Measurements from ENCODE around the gene IL20RB.
"Not testable (repeated sequence)": the region's sequence is repeated elsewhere in the genome, so short reads cannot be mapped to it uniquely, and the experiment has no call there.

IL20RB gene

DNA sequence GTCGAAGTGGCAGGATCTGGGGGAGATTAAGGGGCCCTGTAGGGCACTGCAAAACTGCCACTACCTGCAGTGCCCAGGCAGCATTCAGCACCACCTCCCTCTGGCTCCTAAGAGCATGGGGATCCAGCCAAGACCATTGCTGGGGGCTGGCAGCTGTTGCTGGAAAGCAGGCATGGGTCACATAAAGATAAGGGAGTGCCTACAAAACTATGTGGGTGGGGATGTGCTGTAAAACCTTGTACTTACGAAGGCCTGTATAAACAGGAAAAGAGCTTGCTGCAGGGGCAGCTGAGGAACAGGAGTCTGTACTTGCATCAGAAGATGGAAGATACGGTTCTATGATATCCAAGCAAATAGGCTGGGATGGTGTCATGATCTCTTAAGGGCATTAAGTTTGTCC lies 27.1 kb downstream of the IL20RB start:
- DNase-seq (ENCODE audit: extremely low read depth in 1 of 2, low read depth in 1 of 2) = no peak

DNA sequence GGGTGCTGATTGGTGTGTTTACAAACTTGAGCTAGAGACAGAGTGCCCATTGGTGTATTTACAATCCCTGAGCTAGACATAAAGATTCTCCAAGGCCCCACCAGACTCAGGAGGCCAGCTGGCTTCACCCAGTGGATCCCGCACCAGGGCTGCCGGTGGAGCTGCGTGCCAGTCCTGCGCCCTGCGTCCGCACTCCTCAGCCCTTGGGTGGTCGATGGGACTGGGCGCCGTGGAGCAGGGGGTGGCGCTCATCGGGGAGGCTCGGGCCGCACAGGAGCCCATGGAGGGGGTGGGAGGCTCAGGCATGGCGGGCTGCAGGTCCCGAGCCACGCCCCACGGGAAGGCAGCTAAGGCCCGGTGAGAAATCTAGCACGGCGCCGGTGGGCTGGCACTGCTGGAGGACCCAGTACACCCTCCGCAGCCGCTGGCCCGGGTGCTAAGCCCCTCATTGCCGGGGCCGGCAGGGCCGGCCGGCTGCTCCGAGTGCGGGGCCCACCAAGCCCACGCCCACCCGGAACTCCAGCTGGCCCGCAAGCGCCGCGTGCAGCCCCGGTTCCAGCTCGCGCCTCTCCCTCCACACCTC lies 29.7 kb downstream of the IL20RB start:
- not testable (repeated sequence) for DNase-seq (ENCODE audit: extremely low read depth in 1 of 2, low read depth in 1 of 2)

DNA sequence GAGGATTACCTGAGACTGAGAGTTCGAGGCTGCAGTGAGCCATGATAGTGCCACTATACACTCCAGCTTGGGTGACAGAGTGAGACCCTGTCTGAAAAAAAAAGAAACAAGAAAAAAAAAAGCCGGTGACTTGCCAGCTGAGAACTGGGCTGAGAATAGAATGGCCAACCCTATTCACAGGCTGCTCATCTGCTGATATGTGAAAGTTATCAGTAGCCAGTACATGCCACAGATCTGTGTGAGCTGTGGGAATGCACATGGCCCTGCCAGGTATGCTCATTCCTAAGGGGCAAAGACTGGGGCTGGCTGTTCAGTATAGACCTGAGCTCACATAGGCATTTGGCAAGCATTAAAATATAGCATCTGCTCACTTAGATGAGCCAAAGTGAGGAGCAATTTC lies 30.9 kb downstream of the IL20RB start:
- no peak for DNase-seq (ENCODE audit: extremely low read depth in 1 of 2, low read depth in 1 of 2)

DNA sequence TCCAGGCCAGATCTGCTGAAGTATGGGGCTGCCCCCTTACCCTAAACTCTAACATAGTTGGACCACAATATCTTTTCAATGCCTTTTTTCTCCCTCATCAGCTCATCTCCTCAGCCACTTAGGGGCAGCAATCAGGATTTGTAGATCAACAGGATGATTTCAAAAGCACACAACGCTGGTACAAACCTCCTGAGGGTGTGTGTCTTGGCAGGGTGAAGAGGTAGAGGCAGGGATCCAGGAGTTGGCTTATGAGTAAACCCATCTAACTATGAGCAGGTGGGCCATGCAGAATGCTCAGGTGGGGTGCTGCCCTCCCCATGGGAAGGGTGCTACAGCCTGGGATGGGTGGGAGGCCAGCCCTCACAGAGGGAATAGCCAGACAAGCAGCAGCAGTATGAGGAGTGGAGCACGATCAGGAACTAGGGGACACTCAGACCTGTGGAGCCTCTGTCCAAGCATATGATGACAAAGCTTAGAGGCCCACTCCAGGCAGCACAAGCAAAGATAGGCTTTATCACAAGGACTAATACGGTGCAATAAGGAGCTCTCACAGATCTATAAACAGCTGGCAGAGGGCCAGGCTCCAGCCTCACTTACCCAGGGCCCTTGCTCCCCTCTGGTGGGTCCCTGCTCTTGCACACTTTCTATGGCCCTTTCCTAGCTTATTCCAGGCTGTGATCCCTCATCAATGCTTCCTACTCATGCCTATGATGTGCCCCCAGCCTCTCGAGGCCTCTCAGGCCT lies 32.2 kb downstream of the IL20RB start:
- DNase-seq (ENCODE audit: extremely low read depth in 1 of 2, low read depth in 1 of 2) = no peak

DNA sequence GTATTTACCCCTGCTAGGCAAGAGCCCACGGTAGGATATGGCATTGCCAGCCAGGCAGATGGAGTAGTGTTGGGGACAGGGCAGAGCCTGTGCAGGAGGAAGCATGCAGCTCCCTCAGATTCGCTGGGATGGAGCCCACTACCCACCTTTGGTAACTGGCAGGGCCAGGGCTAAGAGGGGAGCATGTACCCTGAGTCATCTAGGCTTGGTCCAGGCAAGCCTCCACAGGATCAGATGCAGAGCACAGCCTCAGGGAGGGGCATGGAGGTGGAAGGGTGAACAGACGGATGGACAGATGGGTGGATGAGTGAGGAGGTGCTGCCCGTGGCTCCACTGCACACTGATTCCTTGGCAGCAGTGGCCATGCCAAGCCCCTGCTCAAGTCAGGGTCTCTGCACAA lies 33.0 kb downstream of the IL20RB start:
- DNase-seq (ENCODE audit: extremely low read depth in 1 of 2, low read depth in 1 of 2) = no peak

DNA sequence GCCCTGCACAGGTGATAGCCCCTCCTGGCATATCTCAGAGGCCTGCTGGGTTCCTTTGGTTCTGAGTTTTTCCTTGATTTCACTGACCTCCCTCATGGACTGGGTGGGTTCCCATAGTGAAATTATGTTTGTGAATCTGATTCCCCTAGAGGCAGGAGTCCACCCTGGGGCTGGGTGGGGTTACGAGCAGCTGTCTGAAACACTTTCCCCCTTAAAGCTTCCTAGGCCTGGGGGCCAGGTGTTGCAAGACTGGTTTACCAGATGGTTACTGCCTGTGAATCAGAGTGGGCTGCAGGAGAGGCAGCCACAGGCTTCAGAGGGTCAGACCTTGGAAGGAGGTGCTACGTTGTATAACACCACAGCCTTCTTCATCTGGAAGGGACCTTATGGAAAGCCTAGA lies 34.3 kb downstream of the IL20RB start:
- DNase-seq (ENCODE audit: extremely low read depth in 1 of 2, low read depth in 1 of 2) = no peak

DNA sequence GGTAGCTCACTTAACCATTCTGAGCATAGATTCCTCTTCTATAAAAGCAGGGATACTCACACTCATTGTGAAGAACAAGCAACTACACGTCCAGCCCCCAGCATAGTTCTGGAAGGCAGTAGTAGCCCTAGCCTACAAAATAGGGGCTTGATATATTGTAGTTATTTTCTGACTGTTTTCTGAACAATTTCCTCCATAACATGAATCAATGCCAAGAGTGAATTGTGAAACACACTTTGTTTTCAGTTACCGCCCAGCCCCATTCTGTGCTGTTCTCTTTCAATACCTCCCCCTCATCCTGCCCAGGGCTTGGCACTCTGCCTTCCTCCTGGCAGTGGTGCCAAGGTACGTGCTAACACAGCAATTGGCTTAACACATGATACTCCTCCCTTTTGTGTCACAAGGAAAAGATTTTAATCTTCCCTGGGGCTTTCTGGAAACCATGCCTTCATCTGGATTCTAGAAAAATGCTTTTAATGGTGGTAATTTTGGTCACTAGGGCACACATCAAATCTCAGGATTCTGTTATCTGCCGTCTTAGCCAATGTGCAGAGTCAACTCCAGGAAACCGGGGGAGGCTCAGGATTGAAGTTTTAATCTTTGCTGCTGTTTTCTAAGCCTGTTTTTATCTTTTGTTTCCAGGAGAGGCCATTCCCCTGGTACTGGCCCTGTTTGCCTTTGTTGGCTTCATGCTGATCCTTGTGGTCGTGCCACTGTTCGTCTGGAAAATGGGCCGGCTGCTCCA lies 37.2 kb downstream of the IL20RB start:
- DNase-seq (ENCODE audit: extremely low read depth in 1 of 2, low read depth in 1 of 2) = no peak

DNA sequence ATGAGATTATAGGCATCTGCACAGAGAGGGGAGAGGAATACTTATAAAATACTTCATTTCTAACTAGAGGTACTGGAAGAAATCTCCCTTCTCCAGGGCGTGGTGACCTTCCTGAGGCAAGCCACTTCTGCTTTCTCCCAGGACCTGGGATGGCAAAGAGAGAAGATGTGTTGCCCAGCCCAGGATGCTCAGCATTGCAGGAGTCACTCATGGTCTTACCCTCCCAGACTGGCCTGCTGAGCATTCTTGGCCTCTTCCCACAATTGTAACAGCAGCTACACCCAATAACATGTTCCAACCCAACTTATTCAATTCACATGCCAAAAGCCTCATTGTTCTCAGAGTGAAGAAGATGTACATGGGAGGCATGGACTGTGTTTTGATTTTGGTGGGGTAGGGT lies 37.9 kb downstream of the IL20RB start:
- no peak for DNase-seq (ENCODE audit: extremely low read depth in 1 of 2, low read depth in 1 of 2)

DNA sequence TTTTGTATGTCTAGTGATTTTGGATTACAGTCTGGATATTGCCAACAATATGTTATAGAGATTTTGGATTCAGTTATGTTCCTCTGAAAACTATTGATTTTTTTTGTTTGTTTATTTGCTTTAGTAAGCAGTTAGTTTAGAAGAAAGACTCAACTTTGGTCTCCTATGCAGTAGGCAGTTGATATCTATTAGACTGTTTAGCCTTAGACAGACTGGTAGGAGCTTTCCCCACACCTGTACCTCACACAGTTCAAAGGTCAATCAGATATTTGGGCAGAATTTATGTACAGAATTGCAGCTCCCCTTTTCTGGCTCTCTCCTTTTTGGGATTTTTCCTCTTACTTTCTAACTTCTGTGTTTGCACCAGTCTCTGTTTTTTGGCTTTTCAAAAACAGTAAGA lies 42.3 kb downstream of the IL20RB start:
- no peak for DNase-seq (ENCODE audit: extremely low read depth in 1 of 2, low read depth in 1 of 2)

DNA sequence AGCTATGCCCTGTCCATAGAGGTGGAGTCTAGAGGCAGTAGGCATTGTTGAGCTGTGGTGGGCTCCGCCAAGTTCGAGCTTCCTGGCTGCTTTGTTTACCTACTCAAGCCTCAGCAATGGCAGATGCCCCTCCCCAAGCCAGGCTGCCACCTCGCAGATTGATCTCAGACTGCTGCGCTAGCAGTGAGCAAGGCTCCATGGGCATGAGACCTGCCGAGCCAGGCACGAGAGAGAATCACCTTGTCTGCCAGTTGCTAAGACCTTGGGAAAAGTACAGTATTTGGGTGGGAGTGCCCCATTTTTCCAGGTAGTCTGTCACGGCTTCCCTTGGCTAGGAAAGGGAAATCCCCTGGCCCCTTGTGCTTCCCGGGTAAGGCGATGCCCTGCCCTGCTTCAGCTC lies 49.6 kb downstream of the IL20RB start:
- not testable (repeated sequence) for DNase-seq (ENCODE audit: extremely low read depth in 1 of 2, low read depth in 1 of 2)

DNA sequence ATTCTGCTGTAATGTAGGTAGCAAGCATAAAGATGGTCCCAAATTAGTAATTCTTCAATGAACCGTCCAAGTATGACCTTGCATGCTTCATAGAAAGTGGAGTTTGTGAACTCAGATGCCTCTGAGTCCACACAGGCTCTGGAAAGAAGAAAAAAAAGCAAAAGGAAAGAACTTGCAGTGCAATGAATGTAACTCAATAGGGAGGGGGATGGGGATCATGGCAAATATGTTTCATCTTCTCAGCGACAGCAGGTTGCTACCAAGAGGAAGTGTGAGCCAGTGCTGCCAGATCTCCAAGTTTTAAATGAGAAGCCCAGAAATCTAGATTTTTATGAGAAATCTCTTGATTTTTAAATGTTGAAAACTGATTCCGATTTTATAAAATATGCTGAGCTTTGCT lies 50.3 kb downstream of the IL20RB start:
- DNase-seq (ENCODE audit: extremely low read depth in 1 of 2, low read depth in 1 of 2) = no peak

DNA sequence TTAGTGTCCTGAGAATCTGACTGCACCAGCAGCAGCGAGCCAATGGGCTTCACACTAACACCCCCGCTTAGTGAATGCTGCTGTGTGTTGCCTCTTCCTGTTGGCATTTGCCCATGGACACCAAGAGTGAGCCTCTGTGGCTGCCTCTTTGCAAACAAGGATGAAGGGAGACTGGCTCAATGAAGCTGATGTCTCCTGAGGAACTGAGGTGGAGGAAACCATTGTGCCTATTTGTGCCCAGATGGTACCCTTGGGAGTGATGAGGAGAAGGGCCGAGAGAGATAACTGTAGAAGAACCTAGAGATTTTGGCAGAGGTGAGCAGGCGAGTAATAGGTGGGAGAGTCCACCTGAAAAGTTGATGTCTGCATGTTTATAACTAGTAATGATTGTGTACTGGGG lies 51.2 kb downstream of the IL20RB start:
- no peak for DNase-seq (ENCODE audit: extremely low read depth in 1 of 2, low read depth in 1 of 2)

DNA sequence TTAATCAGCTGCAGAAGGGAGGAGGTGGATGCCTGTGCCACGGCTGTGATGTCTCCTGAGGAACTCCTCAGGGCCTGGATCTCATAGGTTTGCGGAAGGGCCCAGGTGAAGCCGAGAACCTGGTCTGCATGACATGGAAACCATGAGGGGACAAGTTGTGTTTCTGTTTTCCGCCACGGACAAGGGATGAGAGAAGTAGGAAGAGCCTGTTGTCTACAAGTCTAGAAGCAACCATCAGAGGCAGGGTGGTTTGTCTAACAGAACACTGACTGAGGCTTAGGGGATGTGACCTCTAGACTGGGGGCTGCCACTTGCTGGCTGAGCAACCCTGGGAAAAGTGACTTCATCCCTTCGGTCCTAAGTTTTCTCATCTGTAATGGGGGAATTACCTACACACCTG lies 52.4 kb downstream of the IL20RB start:
- no peak for DNase-seq (ENCODE audit: extremely low read depth in 1 of 2, low read depth in 1 of 2)

DNA sequence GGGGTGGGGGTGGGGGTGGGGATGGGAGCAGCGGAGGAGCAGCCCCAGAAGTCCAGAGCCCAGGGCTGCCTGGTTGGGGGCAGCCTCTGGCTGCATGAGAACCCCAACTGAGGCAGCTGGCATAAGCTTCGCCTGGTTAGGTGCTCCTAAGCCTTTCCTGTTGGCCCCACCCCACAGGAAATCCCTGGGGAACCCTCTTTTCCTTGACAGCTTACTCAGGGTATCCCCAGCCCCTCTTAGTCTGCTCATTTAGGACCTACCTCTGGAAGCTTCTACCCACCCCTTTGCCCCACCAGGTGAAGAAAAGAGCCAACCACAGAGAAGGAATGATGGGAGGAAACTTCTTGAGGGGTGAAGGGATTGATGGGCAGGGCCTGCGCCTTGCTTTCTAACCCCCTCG lies 53.4 kb downstream of the IL20RB start:
- DNase-seq (ENCODE audit: extremely low read depth in 1 of 2, low read depth in 1 of 2) = no peak

DNA sequence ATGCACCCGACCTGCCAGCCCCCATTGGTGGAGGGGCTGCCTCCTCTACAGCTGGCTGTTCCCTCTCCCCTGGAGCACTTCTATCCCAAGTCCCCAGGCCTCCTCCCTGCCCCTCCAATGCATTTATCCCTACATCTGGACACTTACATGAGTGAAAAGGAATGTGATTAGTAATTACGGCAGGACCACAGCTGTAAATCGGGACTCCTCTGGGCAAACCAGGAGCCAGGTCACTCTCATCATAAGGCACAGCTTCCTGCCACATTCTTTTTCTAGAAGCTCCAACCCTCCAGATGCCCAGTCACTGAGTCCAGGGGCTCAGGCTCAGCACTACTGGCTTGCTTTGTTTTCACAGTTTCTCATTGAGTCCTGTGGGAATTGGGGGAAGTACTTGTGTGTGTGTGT lies 54.3 kb downstream of the IL20RB start:
- no peak for DNase-seq (ENCODE audit: extremely low read depth in 1 of 2, low read depth in 1 of 2)

DNA sequence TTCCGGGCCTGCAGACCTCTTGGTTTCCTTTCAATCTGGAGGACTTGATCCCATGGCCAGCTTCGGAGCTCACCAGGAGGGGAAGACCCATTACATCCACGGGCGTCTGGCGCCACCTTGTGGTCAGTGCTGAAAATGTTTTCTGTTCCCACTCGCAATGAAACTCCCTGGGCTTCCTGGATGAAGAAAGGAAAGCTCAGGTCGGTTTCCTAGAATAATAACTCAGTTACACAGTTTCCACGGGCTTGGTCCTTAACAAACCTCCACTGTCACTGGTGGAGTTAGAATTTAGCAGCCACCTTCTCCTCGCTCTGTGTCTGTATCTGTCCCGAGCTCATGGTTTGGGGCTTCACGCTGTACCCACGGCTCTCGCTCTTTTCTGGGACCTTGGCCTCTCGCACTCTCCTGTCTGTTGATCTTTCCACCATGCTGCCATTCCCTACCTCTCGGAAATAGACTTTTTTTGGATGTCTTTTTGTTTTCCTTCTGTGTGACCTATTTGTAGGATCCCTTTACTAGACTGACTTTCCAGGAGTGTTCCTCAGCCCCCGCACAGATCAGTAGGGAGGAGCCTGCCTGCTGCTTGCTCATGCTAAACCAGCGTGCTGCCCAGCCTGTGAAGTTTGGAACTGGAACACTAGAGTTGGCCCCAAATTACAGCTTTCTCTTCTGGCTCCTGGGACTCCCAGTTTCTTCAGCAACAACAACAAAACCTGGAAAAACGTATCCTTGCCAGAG lies 56.3 kb downstream of the IL20RB start:
- peak; percentile 46 to 61 for DNase-seq (ENCODE audit: extremely low read depth in 1 of 2, low read depth in 1 of 2)

DNA sequence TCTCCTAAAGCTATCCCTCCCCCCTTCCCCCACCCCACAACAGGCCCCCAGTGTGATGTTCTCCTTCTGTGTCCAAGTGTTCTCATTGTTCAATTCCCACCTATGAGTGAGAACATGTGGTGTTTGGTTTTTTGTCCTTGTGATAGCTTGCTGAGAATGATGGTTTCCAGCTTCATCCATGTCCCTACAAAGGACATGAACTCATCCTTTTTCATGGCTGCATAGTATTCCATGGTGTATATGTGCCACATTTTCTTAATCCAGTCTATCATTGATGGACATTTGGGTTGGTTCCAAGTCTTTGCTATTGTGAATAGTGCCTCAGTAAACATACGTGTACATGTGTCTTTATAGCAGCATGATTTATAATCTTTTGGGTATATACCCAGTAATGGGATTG lies 59.5 kb downstream of the IL20RB start:
- not testable (repeated sequence) for DNase-seq (ENCODE audit: extremely low read depth in 1 of 2, low read depth in 1 of 2)

DNA sequence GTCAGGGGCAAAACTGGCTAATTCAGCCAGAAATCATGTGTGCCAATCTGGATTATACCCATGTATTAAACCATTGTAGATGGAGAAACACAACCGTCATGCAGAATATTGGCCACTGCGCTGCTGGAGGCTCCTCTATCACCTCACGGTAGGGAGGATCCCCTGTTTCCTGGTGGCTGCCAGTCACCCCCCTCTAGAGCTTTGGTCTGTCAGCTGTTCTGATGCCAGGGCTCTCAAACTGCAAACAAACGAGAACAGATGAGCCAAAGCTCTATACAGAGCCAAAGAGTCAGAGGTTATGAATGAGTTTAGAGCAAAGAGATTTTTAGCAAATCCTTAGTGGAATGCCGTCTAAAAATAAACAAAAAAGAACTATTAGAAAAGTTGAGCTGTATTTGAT lies 62.5 kb downstream of the IL20RB start:
- DNase-seq (ENCODE audit: extremely low read depth in 1 of 2, low read depth in 1 of 2) = no peak

DNA sequence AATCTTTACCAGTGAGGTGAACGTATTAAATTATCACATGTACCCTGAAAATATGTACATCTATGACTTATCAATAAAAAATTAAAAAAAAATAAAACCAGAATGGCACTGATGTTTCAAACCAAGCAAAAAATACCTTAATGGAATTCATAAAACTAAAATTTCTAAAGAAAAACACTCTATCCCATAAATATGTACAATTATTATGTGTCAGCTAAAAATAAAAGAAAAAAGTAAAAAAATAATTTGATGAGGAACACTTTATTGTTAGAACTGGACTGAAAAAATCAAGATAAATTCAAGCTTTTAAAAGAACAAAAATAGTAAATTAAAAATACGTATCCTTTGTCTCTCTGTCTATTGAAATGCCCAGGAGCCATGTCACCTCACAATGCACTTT lies 63.1 kb downstream of the IL20RB start:
- DNase-seq (ENCODE audit: extremely low read depth in 1 of 2, low read depth in 1 of 2) = no peak

DNA sequence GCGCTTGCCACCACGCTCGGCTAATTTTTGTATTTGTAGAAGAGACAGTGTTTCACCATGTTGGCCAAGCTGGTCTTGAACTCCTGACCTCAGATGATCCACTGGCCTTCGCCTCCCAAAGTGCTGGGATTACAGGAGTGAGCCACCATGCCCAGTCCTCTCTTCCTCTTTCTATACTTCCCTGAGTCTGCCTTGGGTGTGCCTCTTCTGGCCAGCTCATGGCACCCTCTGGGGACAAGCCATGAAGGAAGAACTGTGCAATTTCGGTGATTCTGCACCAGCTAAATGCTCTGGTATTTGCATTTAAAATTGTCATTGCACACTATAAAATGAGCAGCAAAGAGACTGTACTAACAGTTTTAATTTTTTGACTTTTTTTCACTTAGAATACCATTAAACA lies 66.6 kb downstream of the IL20RB start:
- no peak for DNase-seq (ENCODE audit: extremely low read depth in 1 of 2, low read depth in 1 of 2)

DNA sequence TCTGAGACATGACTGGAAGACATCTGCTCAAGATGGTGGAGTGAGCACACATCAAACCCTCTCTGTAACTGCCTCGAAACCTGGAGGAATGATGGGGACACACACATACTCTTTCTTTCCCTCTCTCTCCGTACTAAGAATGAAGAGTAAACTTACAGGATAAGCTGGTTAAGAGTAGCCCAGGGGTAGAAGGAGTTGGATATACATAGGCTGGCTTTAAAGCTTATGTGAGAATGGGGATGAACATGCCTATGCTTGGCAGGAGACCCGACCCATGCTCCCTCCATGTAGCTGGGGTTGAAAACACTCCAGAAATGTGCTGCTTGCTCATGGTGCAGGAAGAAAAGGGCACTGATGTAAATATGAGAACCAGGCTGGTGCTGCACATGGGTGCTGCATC lies 68.9 kb downstream of the IL20RB start:
- DNase-seq (ENCODE audit: extremely low read depth in 1 of 2, low read depth in 1 of 2) = no peak

Data from stimulated activated CD8-positive, alpha-beta memory T cell treated with anti-CD3 and anti-CD28 coated beads, Interleukin-7, amount 100 ng/mL, for 48 hours (primary cell).